Measurements from ENCODE around the gene PRSS21.

GRCh38 chr16:2822496-2822895, 5.5 kb downstream of the PRSS21 start:
- TF ChIP-seq CTCF (IDR thresholded peaks at IDR 0.05; ENCODE audit: low read depth, low read length) (no peak), EZH2phosphoT487 (IDR thresholded peaks at IDR 0.05; ENCODE audit: low read depth) (no peak)
